NCI-H1417 (cell line): Measurements from ENCODE around the gene GPR55.
A peak's percentile ranks its signal among the peaks of the same experiment; 100 is the strongest.

ENCODE experiments used
- DNase-seq, 3 experiments: peaks; one replicate each; lab custom pipeline; 2025; lab: John Stamatoyannopoulos, UW

The GPR55 gene

DNA sequence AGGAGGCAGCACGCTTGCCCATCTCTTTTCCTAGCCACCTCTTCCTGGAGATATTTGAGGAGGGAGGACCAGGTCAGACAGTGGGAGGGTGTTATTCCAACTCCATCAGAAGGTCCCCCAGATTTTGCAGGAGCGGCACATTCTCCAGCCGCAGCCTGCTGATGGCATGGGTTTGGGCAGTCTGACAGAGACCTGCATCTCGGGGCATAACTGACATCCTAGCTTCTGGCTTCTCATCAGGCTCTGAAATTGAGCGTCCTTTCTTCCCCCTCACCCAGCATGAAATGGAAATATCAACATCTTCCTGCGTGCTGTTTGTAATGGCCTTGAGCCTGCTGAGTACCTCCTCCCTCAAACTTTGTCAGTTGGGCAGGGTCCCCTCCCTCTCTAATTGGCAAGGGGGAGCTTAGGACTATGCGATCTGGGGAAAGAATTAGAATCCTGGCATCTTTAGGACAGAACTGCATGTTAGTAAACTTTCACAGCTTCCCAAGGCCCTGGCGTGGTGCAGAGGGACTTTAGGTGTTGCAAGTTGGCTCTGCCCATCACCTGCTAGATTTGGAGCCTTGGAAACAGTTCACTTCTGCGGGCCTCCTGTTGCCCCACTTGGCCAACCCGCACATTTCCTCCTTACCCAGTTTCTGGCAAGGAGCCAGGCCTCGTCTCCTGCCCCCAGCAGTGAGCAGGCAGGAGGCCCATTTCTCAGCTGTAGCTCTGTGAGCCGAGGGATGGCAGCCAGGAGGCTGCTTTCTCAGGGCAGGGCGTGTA lies 58.1 kb downstream of the GPR55 start:
- DNase-seq, result peak in 2 of 3 experiments; percentile 34 to 76

DNA sequence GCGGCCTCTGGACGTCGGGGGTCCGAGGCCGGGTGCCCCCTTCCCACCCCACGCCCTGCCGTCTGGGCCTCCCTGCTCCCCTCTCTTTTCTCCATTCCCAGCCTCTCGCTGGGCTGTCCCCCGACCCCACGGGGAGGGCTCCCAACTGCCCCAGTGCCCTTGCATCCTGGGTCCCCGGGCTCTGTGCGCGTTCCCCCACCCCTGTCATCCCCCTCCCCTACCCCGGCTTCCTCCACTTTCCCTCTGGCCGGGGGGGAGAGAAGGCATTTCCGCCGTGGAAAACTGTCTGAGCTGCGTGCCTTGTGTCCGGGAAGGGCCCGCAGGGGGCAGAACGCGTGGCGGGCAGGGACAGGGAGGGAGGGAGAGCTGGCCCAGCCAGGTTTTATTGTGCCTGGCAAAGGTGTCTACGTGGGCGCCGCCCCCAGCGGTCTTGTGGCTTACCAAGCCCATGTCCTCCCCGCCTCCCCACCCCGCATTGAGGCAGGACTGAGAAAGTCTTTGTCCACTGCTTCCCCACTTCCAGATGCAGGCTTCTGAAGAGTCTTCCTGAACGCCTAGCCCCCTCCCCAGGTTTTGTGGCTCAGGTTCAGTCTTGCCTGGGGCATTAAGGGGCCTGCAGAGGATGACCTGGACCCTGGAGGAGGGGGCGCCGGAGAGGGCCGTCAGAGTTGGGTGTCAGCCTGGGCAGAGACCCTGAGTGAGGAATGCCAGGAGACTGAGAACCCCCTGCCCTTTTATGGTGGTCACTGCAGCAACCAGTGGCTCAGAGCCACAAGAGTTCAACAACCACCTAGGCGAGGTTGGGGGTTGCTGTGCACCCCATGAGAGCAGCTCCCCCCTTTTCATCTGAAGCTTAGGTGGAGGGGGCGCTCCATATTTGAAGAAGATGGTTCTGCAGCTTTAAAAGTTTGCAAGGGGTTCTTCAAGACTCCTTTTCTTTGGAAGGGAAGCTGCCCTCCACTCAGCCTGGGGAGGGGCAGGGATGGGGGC lies 59.0 kb downstream of the GPR55 start:
- DNase-seq, result peak in 2 of 3 experiments; percentile 55 to 59

DNA sequence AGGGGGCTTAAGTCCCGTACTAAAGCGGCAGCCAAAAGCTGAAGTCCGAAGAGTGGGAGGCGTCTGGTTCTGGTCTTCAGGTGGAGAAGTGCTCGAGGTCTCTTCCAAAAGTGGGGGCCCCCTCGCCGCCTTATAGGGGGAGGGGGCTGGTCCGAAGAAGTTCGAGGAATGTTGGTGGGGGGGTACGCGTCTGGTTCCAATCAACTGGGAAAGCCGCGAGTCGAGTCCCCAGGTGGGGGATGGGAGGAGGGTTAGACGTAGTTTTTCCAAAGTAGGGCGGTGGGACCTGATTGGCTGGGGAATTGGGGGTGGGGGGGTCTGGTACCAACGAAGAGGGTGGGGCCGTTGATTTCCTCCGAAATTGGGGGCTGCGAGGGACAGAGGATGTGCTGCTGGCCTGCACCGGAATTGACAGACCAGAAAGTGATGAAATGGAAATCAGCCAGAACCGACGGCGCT lies 59.7 kb downstream of the GPR55 start:
- DNase-seq, result peak in 1 of 3 experiments; percentile 51

DNA sequence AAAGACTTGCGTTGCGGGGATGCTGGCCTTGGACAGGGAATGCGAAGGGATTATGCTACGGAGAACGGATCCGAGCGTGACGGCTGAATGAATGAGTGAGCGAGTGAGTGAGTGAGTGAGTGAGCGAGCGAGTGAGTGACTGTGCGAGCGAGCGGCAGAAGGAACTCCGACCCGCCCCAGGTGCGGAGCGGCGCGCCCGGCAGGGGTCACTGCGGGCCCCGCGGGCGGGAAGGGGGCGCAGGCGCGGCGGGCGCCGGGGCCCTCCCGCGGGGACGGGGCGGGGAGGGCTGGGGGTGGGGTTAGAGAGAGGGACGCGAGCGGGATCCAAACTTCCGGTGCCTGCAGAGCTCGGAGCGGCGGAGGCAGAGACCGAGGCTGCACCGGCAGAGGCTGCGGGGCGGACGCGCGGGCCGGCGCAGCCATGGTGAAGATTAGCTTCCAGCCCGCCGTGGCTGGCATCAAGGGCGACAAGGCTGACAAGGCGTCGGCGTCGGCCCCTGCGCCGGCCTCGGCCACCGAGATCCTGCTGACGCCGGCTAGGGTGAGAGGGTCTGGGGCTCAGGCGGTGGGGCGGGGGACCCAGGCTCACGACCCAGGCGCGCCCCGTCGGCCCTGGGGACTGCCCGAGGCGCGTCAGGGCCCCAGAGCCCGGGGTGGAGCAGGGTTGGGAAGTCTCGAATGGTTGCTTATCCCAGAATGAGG lies 60.3 kb downstream of the GPR55 start, which contains the start of gene ITM2C:
TSS of gene ITM2C (plus strand) at position 338 of the 702 bp plus-strand sequence. CDS start at position 422, 84 bp downstream.
- peak; percentile 60 to 82 (median 77) for DNase-seq

DNA sequence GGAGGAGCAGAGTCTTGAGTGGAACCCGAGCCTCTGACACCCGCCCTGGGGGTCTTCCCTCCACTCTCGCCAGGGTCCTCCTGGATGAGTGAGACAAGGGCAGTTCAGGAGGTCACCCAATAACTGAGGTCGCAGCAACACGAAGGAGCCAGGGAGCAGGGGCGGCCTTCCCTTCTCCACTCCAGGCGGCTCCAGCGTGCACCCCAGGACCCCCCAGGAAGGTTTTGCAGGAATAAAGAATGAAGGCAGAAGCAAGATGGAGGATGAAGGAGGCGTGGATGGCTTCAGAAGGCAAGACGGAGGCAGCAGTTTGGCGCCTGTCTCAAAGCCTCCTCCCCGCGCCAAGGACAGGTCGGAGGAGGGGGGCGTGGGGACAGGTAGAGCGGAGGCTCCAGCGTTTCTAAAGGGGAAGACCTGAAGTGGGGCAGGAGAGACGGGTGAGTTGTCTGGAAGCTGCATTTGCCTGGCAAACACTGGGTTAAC lies 60.9 kb downstream of the GPR55 start:
- peak in 1 of 3 experiments; percentile 27 for DNase-seq

DNA sequence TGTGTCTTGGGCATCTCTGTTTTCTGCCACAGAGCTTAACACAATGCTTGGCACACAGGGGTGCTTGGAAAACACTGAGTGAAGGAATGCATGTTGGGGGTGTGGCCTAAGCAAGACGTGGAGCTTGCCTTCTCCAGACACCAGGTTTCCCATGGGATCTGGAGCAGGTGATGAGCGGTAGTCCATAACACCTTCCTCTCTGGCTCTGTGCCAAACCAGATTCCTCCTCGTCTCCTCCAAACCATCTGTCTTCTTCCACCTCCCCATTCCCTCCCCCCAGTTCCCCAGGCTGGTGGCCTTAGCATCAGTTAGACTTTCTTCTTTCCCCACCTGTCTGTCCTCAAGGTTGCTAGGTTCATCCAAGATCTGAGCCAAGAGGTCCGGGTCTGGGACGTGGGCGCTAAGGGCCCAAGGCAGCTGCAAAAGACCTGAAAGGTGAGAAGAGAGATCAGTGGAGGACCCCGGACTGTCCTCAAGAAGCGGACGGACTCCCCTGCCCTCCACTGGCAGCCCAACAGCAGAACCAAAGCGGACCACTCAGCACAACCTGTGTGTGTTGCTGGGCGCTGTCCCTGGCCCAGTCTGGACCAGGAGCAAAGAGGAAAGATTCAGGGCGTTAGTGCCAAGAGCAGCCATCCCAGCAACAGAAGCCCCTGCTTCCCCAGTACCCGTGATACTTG lies 61.5 kb downstream of the GPR55 start:
- peak in 2 of 3 experiments; percentile 6 to 24 for DNase-seq

DNA sequence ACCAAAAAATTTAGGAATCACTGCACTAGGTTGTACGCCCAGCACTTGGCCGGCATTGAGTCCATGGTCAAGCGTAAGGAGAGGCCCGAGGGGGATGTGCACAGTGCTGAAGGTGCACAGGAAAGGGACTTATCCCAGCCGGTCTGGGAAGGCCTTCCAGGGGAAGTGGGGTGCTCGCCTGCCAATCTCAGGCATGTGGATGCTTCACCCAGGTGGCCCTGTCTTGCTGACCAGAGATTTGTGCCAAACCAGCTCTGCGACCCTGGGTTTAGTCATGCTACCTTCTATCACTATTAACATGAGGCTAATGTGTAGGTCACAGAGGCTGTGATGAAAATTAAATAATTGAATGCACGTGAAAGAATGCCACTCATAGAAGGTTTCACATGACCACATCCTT lies 62.0 kb downstream of the GPR55 start:
- DNase-seq, result no peak

DNA sequence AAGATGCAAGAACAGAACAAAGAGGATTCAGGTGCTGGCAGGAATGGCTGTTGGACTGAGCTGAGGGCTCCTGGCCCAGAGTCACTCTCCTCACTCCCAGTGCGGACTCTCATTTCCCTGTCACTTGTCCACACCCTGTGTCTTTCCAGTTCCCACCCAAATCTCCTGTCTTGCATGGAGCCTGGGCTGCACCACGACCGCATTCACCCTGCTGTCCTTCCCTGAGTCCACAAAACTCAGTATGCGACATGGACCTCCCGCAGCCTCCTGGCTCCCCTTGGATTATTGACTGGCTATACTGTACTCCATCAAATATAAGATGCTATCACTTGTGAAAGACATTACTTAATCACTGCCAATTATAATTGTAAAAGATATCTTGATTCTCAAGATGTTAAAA lies 62.8 kb downstream of the GPR55 start:
- no peak for DNase-seq

DNA sequence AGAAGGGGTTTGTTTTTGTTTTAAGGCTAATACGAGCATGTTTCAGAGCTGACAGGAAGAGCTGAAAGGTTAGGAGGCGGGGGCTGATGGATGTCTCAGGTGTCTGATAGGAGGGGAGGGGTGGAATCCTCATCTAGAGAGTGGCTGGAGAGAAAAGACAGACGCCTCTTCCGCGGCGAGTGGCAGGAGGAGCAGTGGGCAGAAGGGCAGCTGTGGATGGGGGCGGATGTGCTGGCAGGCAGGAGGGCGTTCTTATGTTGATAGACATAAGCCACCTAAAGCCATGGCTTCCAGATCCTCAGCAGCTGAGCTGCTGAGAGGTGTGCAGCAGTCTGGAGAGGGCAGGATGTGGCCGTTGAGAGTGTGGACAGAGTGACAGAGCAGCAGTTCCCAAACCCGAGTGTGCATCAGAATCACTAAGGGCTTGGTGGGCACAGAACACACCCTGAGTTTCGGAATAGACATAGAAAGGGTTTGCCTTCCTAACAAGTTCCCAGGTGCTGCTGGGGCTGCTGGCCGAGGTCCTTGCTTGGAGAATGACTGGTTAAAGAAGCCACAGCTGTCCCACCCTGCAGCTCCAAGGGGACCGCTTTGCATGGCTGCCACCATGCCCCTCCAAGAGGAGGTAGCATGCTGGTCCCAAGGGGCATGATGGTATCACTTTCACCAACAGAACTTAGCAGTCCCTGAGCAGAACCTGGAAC lies 63.3 kb downstream of the GPR55 start:
- DNase-seq, result peak in 2 of 3 experiments; percentile 31 to 39
